ENCODE measurements around the gene KANSL1. TPM values are rescaled to one million over a fixed set of nuclear protein-coding genes. Genes with fewer than 3 reads are reported as not detected.
"Not testable (repeated sequence)": the region's sequence is repeated elsewhere in the genome, so short reads cannot be mapped to it uniquely, and the experiment has no call there.

Gene KANSL1
- total and polyA plus RNA-seq, 2 of the 4 experiments (the other 2 are of a cell fraction): 19.1 to 49.6 TPM

GRCh38 chr17:46106966-46107644 lies 86.1 kb downstream of the KANSL1 start:
- intact Hi-C loops (cut with micrococcal nuclease): no loop called here

GRCh38 chr17:46102806-46103205 lies 90.4 kb downstream of the KANSL1 start:
- H2AK9ac ChIP-seq (replicated peaks; ENCODE audit: low read depth, low read length, poor library complexity); H3K36me3 ChIP-seq (ENCODE audit: control insufficient read depth, insufficient read depth, low read length); H3K4me3 ChIP-seq (ENCODE audit: insufficient read depth, low read depth, low read length); intact Hi-C loops (cut with micrococcal nuclease); H2AK5ac ChIP-seq (ENCODE audit: low read depth, low read length); H2BK5ac ChIP-seq (ENCODE audit: low read depth, low read length, poor library complexity, severe bottlenecking); H4K91ac ChIP-seq (ENCODE audit: insufficient read depth, low read depth, low read length); H3K4ac ChIP-seq (ENCODE audit: low read depth, low read length); H3K4me1 ChIP-seq (ENCODE audit: control insufficient read depth, insufficient read depth, low read length); POLR2A ChIA-PET (ENCODE audit: unreplicated experiment); ATAC-seq (ENCODE audit: low read depth); H3K27me3 ChIP-seq (ENCODE audit: control insufficient read depth, insufficient read depth, low read length); H3K9me1 ChIP-seq (ENCODE audit: insufficient read depth, low read length); H3K23ac ChIP-seq (ENCODE audit: low read depth, low read length); H2AFZ ChIP-seq (replicated peaks; ENCODE audit: low read length, poor library complexity); H2BK120ac ChIP-seq (ENCODE audit: low read depth, low read length); H4K5ac ChIP-seq (ENCODE audit: low read depth, low read length); H3K14ac ChIP-seq (replicated peaks; ENCODE audit: low read depth, low read length); H3K18ac ChIP-seq (ENCODE audit: low read depth, low read length); H3K9me3 ChIP-seq (ENCODE audit: control insufficient read depth, insufficient read depth, low read length); H2BK20ac ChIP-seq (ENCODE audit: low read depth, low read length); H2BK15ac ChIP-seq (ENCODE audit: low read depth, low read length); BruUV-seq (replicated peaks); H3K4me2 ChIP-seq (ENCODE audit: low read depth, low read length); dilution Hi-C loops (cut with HindIII; ENCODE audit: low sequenced_read_pairs, unreplicated experiment); H3K27ac ChIP-seq (ENCODE audit: insufficient read depth, low read length); H4K8ac ChIP-seq (ENCODE audit: low read depth in 2 of 2, low read length in 2 of 2); in situ Hi-C loops (cut with MboI; ENCODE audit: low sequenced_read_pairs); H3K56ac ChIP-seq (ENCODE audit: extremely low read depth, insufficient read depth, low read length); DNase-seq; H3K9ac ChIP-seq (ENCODE audit: low read depth, low read length): not testable (repeated sequence)
- 90% methylated on average over 2 of the region's 3 CpGs; no CpG with 5 or more reads in 1 of the 2 experiments for WGBS, 2 experiments (ENCODE audit: extremely low coverage in 2 of 2, insufficient read length in 1 of 2)
- CTCF ChIA-PET: interaction anchor here (1.0 kb wide), 1 partner anchor 84 kb away, joined by 4 read pairs; no protein-coding TSS in a partner anchor
- Histone ChIP-seq H3K79me1 (ENCODE audit: low read depth in 1 of 2, low read length in 2 of 2) (peaks cover 10 to 70% of the 10 kb centered on the region in 2 experiments), H4K20me1 (ENCODE audit: insufficient read depth, low read length) (peaks cover 93% of the 10 kb centered on the region)

More at GRCh38 chr17:46106966-46107644, 86.1 kb downstream of the KANSL1 start:
- H4K91ac ChIP-seq (ENCODE audit: insufficient read depth, low read depth, low read length): no peak overlapping the region
- H3K79me1 ChIP-seq (ENCODE audit: low read depth in 1 of 2, low read length in 2 of 2): peaks cover 17 to 82% of the 10 kb centered on the region in 2 experiments
- TF ChIP-seq MXI1 (IDR thresholded peaks at IDR 0.05; ENCODE audit: borderline replicate concordance, low read depth, low read length) (no peak), ELK1 (IDR thresholded peaks at IDR 0.05; ENCODE audit: borderline replicate concordance, low read depth, low read length) (no peak), BHLHE40 (IDR thresholded peaks at IDR 0.05; ENCODE audit: low read depth, low read length) (no peak), RAD21 (IDR thresholded peaks at IDR 0.05; ENCODE audit: low read length) (no peak), CEBPB (IDR thresholded peaks at IDR 0.05; ENCODE audit: low read depth, low read length) (no peak)
- no peaks in the 10 kb centered on the region for H3K9me3 ChIP-seq (ENCODE audit: control insufficient read depth, insufficient read depth, low read length)
- H3K36me3 ChIP-seq (ENCODE audit: control insufficient read depth, insufficient read depth, low read length): no peaks in the 10 kb centered on the region
- H2BK5ac ChIP-seq (ENCODE audit: low read depth, low read length, poor library complexity, severe bottlenecking): peak overlapping the region; percentile 15
- H3K18ac ChIP-seq (ENCODE audit: low read depth, low read length): no peak overlapping the region
- in situ Hi-C loops (cut with MboI; ENCODE audit: low sequenced_read_pairs) (no loop called here), dilution Hi-C loops (cut with HindIII; ENCODE audit: low sequenced_read_pairs, unreplicated experiment) (no loop called here)
- POLR2A ChIA-PET (ENCODE audit: unreplicated experiment): no interaction called here
- H2BK15ac ChIP-seq (ENCODE audit: low read depth, low read length): no peak overlapping the region
- no peak overlapping the region for H2AK5ac ChIP-seq (ENCODE audit: low read depth, low read length)
- no peak overlapping the region for H4K8ac ChIP-seq (ENCODE audit: low read depth in 2 of 2, low read length in 2 of 2)
- H3K4ac ChIP-seq (ENCODE audit: low read depth, low read length): no peak overlapping the region
- H4K5ac ChIP-seq (ENCODE audit: low read depth, low read length): no peak overlapping the region
- H3K4me3 ChIP-seq (ENCODE audit: insufficient read depth, low read depth, low read length): no peak overlapping the region
- DNase-seq (no peak), ATAC-seq (ENCODE audit: low read depth) (peak; percentile 57)
- no peak overlapping the region for H3K4me2 ChIP-seq (ENCODE audit: low read depth, low read length)
- no peak overlapping the region for H3K23ac ChIP-seq (ENCODE audit: low read depth, low read length)
- no peak overlapping the region for H2AK9ac ChIP-seq (replicated peaks; ENCODE audit: low read depth, low read length, poor library complexity)
- CTCF ChIA-PET: no interaction called here
- peaks cover 20% of the 10 kb centered on the region for H3K9me1 ChIP-seq (ENCODE audit: insufficient read depth, low read length)
- H4K20me1 ChIP-seq (ENCODE audit: insufficient read depth, low read length): peaks cover 95% of the 10 kb centered on the region
- H3K4me1 ChIP-seq (ENCODE audit: control insufficient read depth, insufficient read depth, low read length): peaks cover 2% of the 10 kb centered on the region; the same call in 1 of the 2 replicates
- H2BK20ac ChIP-seq (ENCODE audit: low read depth, low read length): no peak overlapping the region
- no peaks in the 10 kb centered on the region for H3K27me3 ChIP-seq (ENCODE audit: control insufficient read depth, insufficient read depth, low read length)
- H3K56ac ChIP-seq (ENCODE audit: extremely low read depth, insufficient read depth, low read length): no peak overlapping the region
- 70% methylated on average over 2 of the region's 4 CpGs; no CpG with 5 or more reads in 1 of the 2 experiments for WGBS, 2 experiments (ENCODE audit: extremely low coverage in 2 of 2, insufficient read length in 1 of 2)
- H3K14ac ChIP-seq (replicated peaks; ENCODE audit: low read depth, low read length): no peak overlapping the region; the same call in 1 of the 2 replicates
- H3K9ac ChIP-seq (ENCODE audit: low read depth, low read length): no peak overlapping the region
- no TSS peak for BruUV-seq (replicated peaks)
- H2AFZ ChIP-seq (replicated peaks; ENCODE audit: low read length, poor library complexity): no peak overlapping the region
- no peak overlapping the region for H3K27ac ChIP-seq (ENCODE audit: insufficient read depth, low read length)
- H2BK120ac ChIP-seq (ENCODE audit: low read depth, low read length): no peak overlapping the region

Data from IMR-90 (cell line).